ENCODE data around the gene MARCOL. TPM values are rescaled to one million over a fixed set of nuclear protein-coding genes. Genes with fewer than 3 reads are reported as not detected.

The MARCOL gene, protein sequence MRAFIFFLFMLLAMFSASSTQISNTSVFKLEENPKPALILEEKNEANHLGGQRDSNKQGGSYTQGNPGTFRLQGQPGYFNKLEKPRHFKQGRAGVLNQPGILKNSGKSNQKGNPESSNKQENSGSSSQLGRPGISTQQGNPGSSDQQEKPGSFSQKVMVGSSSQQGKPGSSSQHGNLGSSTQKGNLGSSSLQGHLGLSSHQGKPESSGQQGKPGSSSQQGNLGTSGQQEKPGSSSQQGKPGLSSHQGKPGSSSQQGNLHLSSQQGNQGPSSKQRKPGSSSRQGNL
- not detected in 2 replicates for total RNA-seq (2021)
- Bru-seq, nascent RNA, result not detected
- not detected for BruChase-seq, experiment 1, labeled RNA remaining after a 2-hour chase
- not detected for BruChase-seq, experiment 2, labeled RNA remaining after a 6-hour chase
- long read RNA-seq, result 0 reads

- no peak for TF ChIP-seq EZH2 (IDR thresholded peaks at IDR 0.05; ENCODE audit: borderline replicate concordance, low read depth, low read length, poor library complexity, severe bottlenecking)
- TF ChIP-seq CTCF (conservative IDR thresholded peaks at IDR 0.05; ENCODE audit: low read depth, low read length), result no peak
- Histone ChIP-seq H3K27me3 (replicated peaks; ENCODE audit: insufficient read depth, low read depth, low read length, poor library complexity) (peaks cover 54% of the 10 kb centered on the region), H3K4me3 (ENCODE audit: low read depth, low read length, poor library complexity, severe bottlenecking) (no peak within 1 kb of the TSS), H3K27ac (ENCODE audit: low read depth, low read length, poor library complexity, severe bottlenecking) (no peak within 1 kb of the TSS), H3K4me1 (ENCODE audit: insufficient read depth, low read length, poor library complexity, severe bottlenecking) (no peaks in the 10 kb centered on the region), H3K36me3 (ENCODE audit: insufficient read depth, low read length, poor library complexity, severe bottlenecking) (no peaks in the 10 kb centered on the region), H3K9me3 (ENCODE audit: low read depth, low read length, poor library complexity, severe bottlenecking) (no peaks in the 10 kb centered on the region)
- DNase-seq (ENCODE audit: low spot score), result no peak
- ChIA-PET POLR2A (ENCODE audit: low non-redundant PET) (no interaction called here), CTCF (no interaction called here)
- no TSS peak for BruUV-seq (replicated peaks)
- intact Hi-C loops (cut with micrococcal nuclease; ENCODE audit: unreplicated experiment), result no loop called here
These were observed at the start of gene MARCOL for GRCh38 chr5:148238418-148238794. TSS of gene MARCOL (plus strand) at chr5:148238525. CDS start at chr5:148238598, 73 bp downstream.

GRCh38 chr5:148191010-148191409, 47.3 kb upstream of the MARCOL start:
- no peaks in the 10 kb centered on the region for H3K9me3 ChIP-seq (ENCODE audit: low read depth, low read length, poor library complexity, severe bottlenecking)
- no peak for DNase-seq (ENCODE audit: low spot score)
- H3K27ac ChIP-seq (ENCODE audit: low read depth, low read length, poor library complexity, severe bottlenecking), result no peak overlapping the region
- intact Hi-C loops (cut with micrococcal nuclease; ENCODE audit: unreplicated experiment), result loop anchor here (5.0 kb wide), 1 partner anchor 531 kb away; no protein-coding TSS in a partner anchor
- BruUV-seq (replicated peaks), result no TSS peak
- TF ChIP-seq CTCF (conservative IDR thresholded peaks at IDR 0.05; ENCODE audit: low read depth, low read length), result no peak
- no peak for TF ChIP-seq EZH2 (IDR thresholded peaks at IDR 0.05; ENCODE audit: borderline replicate concordance, low read depth, low read length, poor library complexity, severe bottlenecking)
- ChIA-PET POLR2A (ENCODE audit: low non-redundant PET) (no interaction called here), CTCF (no interaction called here)
- H3K4me1 ChIP-seq (ENCODE audit: insufficient read depth, low read length, poor library complexity, severe bottlenecking), result no peaks in the 10 kb centered on the region
- H3K36me3 ChIP-seq (ENCODE audit: insufficient read depth, low read length, poor library complexity, severe bottlenecking), result no peaks in the 10 kb centered on the region
- no peak overlapping the region for H3K4me3 ChIP-seq (ENCODE audit: low read depth, low read length, poor library complexity, severe bottlenecking)
- H3K27me3 ChIP-seq (replicated peaks; ENCODE audit: insufficient read depth, low read depth, low read length, poor library complexity), result peaks cover 38% of the 10 kb centered on the region

GRCh38 chr5:148193202-148193601, 45.1 kb upstream of the MARCOL start:
- no peak for DNase-seq (ENCODE audit: low spot score)
- Histone ChIP-seq H3K9me3 (ENCODE audit: low read depth, low read length, poor library complexity, severe bottlenecking) (no peaks in the 10 kb centered on the region), H3K4me1 (ENCODE audit: insufficient read depth, low read length, poor library complexity, severe bottlenecking) (no peaks in the 10 kb centered on the region), H3K27me3 (replicated peaks; ENCODE audit: insufficient read depth, low read depth, low read length, poor library complexity) (peaks cover 29% of the 10 kb centered on the region), H3K4me3 (ENCODE audit: low read depth, low read length, poor library complexity, severe bottlenecking) (no peak overlapping the region), H3K36me3 (ENCODE audit: insufficient read depth, low read length, poor library complexity, severe bottlenecking) (no peaks in the 10 kb centered on the region), H3K27ac (ENCODE audit: low read depth, low read length, poor library complexity, severe bottlenecking) (no peak overlapping the region)
- POLR2A ChIA-PET (ENCODE audit: low non-redundant PET), result no interaction called here
- no peak for TF ChIP-seq CTCF (conservative IDR thresholded peaks at IDR 0.05; ENCODE audit: low read depth, low read length)
- no peak for TF ChIP-seq EZH2 (IDR thresholded peaks at IDR 0.05; ENCODE audit: borderline replicate concordance, low read depth, low read length, poor library complexity, severe bottlenecking)
- CTCF ChIA-PET, result no interaction called here
- intact Hi-C loops (cut with micrococcal nuclease; ENCODE audit: unreplicated experiment), result loop anchor here (5.0 kb wide), 1 partner anchor 529 kb away; no protein-coding TSS in a partner anchor
- BruUV-seq (replicated peaks), result no TSS peak
